Fibroblast of skin of abdomen (primary cell): ENCODE measurements around the gene STOML1.

Experiments
- DNase-seq: peaks from one replicate; pipeline ENCODE4 v3.0.0-alpha.2; 2013

Gene STOML1

GRCh38 chr15:73959801-73960200 is 32.3 kb downstream of the STOML1 start:
- DNase-seq, result no peak

GRCh38 chr15:73959012-73959581 is 33.0 kb downstream of the STOML1 start:
- DNase-seq, result no peak

GRCh38 chr15:73957785-73958184 is 34.3 kb downstream of the STOML1 start:
- DNase-seq, result no peak

GRCh38 chr15:73957276-73957675 is 34.8 kb downstream of the STOML1 start:
- DNase-seq, result no peak

GRCh38 chr15:73956743-73957135 is 35.4 kb downstream of the STOML1 start:
- peak; percentile 90 for DNase-seq

- no peak for DNase-seq
Observed at GRCh38 chr15:73955861-73956742, 36.0 kb downstream of the STOML1 start.

GRCh38 chr15:73955326-73955725 is 36.8 kb downstream of the STOML1 start:
- DNase-seq, result no peak

- DNase-seq, result no peak
Observed at GRCh38 chr15:73954188-73955145, 37.6 kb downstream of the STOML1 start.

GRCh38 chr15:73952913-73953750 is 39.0 kb downstream of the STOML1 start:
- DNase-seq, result no peak

GRCh38 chr15:73952171-73952912 is 39.8 kb downstream of the STOML1 start:
- DNase-seq, result no peak

GRCh38 chr15:73951601-73952000 is 40.5 kb downstream of the STOML1 start:
- DNase-seq, result no peak

- peak; percentile 94 for DNase-seq
Observed at GRCh38 chr15:73950831-73951561, 41.1 kb downstream of the STOML1 start.

GRCh38 chr15:73950479-73950830 is 41.6 kb downstream of the STOML1 start:
- no peak for DNase-seq

- no peak for DNase-seq
Observed at GRCh38 chr15:73949496-73949895, 42.6 kb downstream of the STOML1 start.

GRCh38 chr15:73948982-73949381 is 43.1 kb downstream of the STOML1 start:
- DNase-seq, result no peak

- DNase-seq, result no peak
Observed at GRCh38 chr15:73948396-73948795, 43.7 kb downstream of the STOML1 start.

GRCh38 chr15:73947651-73948050 is 44.4 kb downstream of the STOML1 start:
- no peak for DNase-seq

- DNase-seq, result no peak
Observed at GRCh38 chr15:73946795-73947370, 45.2 kb downstream of the STOML1 start.

- DNase-seq, result no peak
Observed at GRCh38 chr15:73946046-73946721, 45.9 kb downstream of the STOML1 start.

GRCh38 chr15:73945130-73945508 is 47.0 kb downstream of the STOML1 start:
- no peak for DNase-seq
